GM12878 (cell line): ENCODE measurements around the gene PCID2. TPM values are rescaled to one million over a fixed set of nuclear protein-coding genes. Genes with fewer than 3 reads are reported as not detected.

ENCODE experiments used
- ATAC-seq: fragments of 200-7000 bp; cut with Tn5 transposase; 3 replicates; pipeline ENCODE4 v1.9.1; 2020; ENCODE audit warnings: mild to moderate bottlenecking, moderate library complexity
- BruUV-seq: library from RNA; stranded (reverse); fragments of 400-500 nt; replicated peaks from 2 replicates; lab custom pipeline; 2021; lab: Mats Ljungman, UMichigan
- CTCF ChIA-PET: fragments of 300-600 bp; sonication (Branson Sonifier 250); formaldehyde crosslinking; extraction: SDS; loops from one replicate; lab custom pipeline; 2021; ENCODE audit warnings: inconsistent platforms; lab: Yijun Ruan, JAX
- POLR2A ChIA-PET: fragments of 350-600 bp; formaldehyde crosslinking; extraction: SDS; loops from one replicate; lab custom pipeline; 2021; ENCODE audit warnings: inconsistent platforms; lab: Charles Lee
- RAD21 ChIA-PET: fragments of 300-600 bp; sonication (Branson Sonifier 250); formaldehyde crosslinking; loops from one replicate; lab custom pipeline; 2023; ENCODE audit warnings: antibody characterized with exemption; ENCODE audit not compliant: unreplicated experiment; lab: Charles Lee
- SMC1A ChIA-PET: fragments of 300-600 bp; sonication (Branson Sonifier 250); formaldehyde crosslinking; loops from one replicate; lab custom pipeline; 2023; ENCODE audit not compliant: unreplicated experiment, uncharacterized antibody; lab: Charles Lee
- DNase-seq: peaks from one replicate; pipeline ENCODE4 v3.0.0-alpha.2; 2011; ENCODE audit warnings: low read depth, low spot score
- FAIRE-seq: peaks from 3 replicates; lab custom pipeline; 2011; peaks lifted over from hg19 to GRCh38; lab: Jason Lieb, UNC
- H2AFZ ChIP-seq: 2 replicates; pipeline ENCODE4 v1.6.0; 2011; ENCODE audit warnings: low read depth, low read length, control low read depth; ENCODE audit not compliant: control insufficient read depth
- H3K27ac ChIP-seq: 2 replicates; pipeline ENCODE4 v1.5.1; 2011; ENCODE audit warnings: control low read depth; ENCODE audit not compliant: control insufficient read depth, insufficient read depth
- H3K27me3 ChIP-seq, 2 experiments: replicated peaks in 1 of 2; 2 replicates each; pipeline versions ENCODE4 v1.6.0 to v1.6.1; 2011; ENCODE audit warnings: low read length in 1 of 2; ENCODE audit not compliant: control insufficient read depth in 2 of 2, insufficient read depth in 2 of 2
- H3K36me3 ChIP-seq, 2 experiments: 2 replicates each; pipeline ENCODE4 v1.5.1; 2011; ENCODE audit warnings: low read length in 1 of 2; ENCODE audit not compliant: control insufficient read depth in 2 of 2, insufficient read depth in 2 of 2
- H3K4me1 ChIP-seq: 2 replicates; pipeline ENCODE4 v1.6.1; 2011; ENCODE audit warnings: mild to moderate bottlenecking, low read length, moderate library complexity, mixed read lengths; ENCODE audit not compliant: control insufficient read depth, insufficient read depth
- H3K4me2 ChIP-seq: 2 replicates; pipeline ENCODE4 v1.6.0; 2011; ENCODE audit warnings: control low read depth; ENCODE audit not compliant: control insufficient read depth, insufficient read depth
- H3K4me3 ChIP-seq: fragments of 200-600 bp; sonication (generic); 2 replicates; pipeline ENCODE4 v1.5.1; 2016
- H3K79me2 ChIP-seq: 2 replicates; pipeline ENCODE4 v1.6.0; 2011; ENCODE audit warnings: low read length; ENCODE audit not compliant: control insufficient read depth, insufficient read depth
- H3K9ac ChIP-seq: 2 replicates; pipeline ENCODE4 v1.8.0; 2011; ENCODE audit warnings: low read length, control low read depth, mixed read lengths; ENCODE audit not compliant: control insufficient read depth, insufficient read depth
- H3K9me3 ChIP-seq: replicated peaks from 3 replicates; pipeline ENCODE4 v1.5.1; 2011; ENCODE audit warnings: mild to moderate bottlenecking, low read length; ENCODE audit not compliant: control insufficient read depth, insufficient read depth
- H4K20me1 ChIP-seq: 2 replicates; pipeline ENCODE4 v1.6.0; 2011; ENCODE audit not compliant: control insufficient read depth, insufficient read depth
- BCL11A ChIP-seq: IDR thresholded peaks from 2 replicates; pipeline ENCODE4 v1.6.1; 2011; ENCODE audit warnings: low read depth, low read length
- CHD1 ChIP-seq: IDR thresholded peaks from 2 replicates; pipeline ENCODE4 v1.6.1; 2012; ENCODE audit warnings: low read depth, low read length, improper control_type of control experiment
- FOXK2 ChIP-seq: fragments of 450-650 bp; IDR thresholded peaks from 2 replicates; pipeline ENCODE4 v1.6.1; 2017; ENCODE audit warnings: mild to moderate bottlenecking, moderate library complexity
- GATAD2B ChIP-seq: fragments of 450-650 bp; conservative IDR thresholded peaks from 2 replicates; pipeline ENCODE4 v1.6.1; 2017; ENCODE audit warnings: low read depth, mild to moderate bottlenecking, moderate library complexity
- MTA3 ChIP-seq: IDR thresholded peaks from 2 replicates; pipeline ENCODE4 v1.6.1; 2012; ENCODE audit warnings: low read length, inconsistent platforms, borderline replicate concordance
- MXI1 ChIP-seq: fragments of 150-350 bp; IDR thresholded peaks from 2 replicates; pipeline ENCODE4 v1.6.1; 2011; ENCODE audit warnings: low read depth, mild to moderate bottlenecking, inconsistent platforms, low read length, improper control_type of control experiment
- NRF1 ChIP-seq: conservative IDR thresholded peaks from 2 replicates; pipeline ENCODE4 v1.6.1; 2011; ENCODE audit warnings: mild to moderate bottlenecking, low read depth, low read length, improper control_type of control experiment
- PAX8 ChIP-seq: fragments of 450-650 bp; IDR thresholded peaks from 2 replicates; pipeline ENCODE4 v1.6.1; 2017; ENCODE audit warnings: mild to moderate bottlenecking, moderate library complexity
- RFX5 ChIP-seq: IDR thresholded peaks from 2 replicates; pipeline ENCODE4 v1.6.1; 2011; ENCODE audit warnings: low read depth, low read length, improper control_type of control experiment
- SMC3 ChIP-seq: IDR thresholded peaks from 2 replicates; pipeline ENCODE4 v1.6.1; 2011; ENCODE audit warnings: low read length, improper control_type of control experiment, borderline replicate concordance
- ZBED1 ChIP-seq: IDR thresholded peaks from 2 replicates; pipeline ENCODE4 v1.6.1; 2016; ENCODE audit warnings: borderline replicate concordance
- ZNF274 ChIP-seq: IDR thresholded peaks from one replicate; pipeline ENCODE4 v1.8.0; 2011; ENCODE audit not compliant: insufficient read length, insufficient read depth
- WGBS: methylation state at CpG from one replicate; pipeline ENCODE4 v1.1.6; 2016; ENCODE audit warnings: low lambda C conversion rate; ENCODE audit not compliant: insufficient replicate concordance, insufficient coverage; ENCODE audit errors: missing lambda C conversion rate; 5-methylcytosine and 5-hydroxymethylcytosine counted together
- in situ Hi-C: fragments of 300-500 bp; cut with MboI; formaldehyde crosslinking; loops from 9 replicates; pipeline ENCODE4 v1.14.3; 2018; ENCODE audit warnings: mixed read lengths
- intact Hi-C: fragments of 100-400 bp; cut with micrococcal nuclease; formaldehyde crosslinking; loops from one replicate; pipeline ENCODE4 v1.14.2; 2022; ENCODE audit not compliant: unreplicated experiment
- polyA plus RNA-seq, 11 experiments: library from polyadenylated mRNA; depleted of rRNA in 4 of 11; unstranded in 6 of 11; stranded (reverse) in 5 of 11; fragments of >200 nt; fragmentation: Nextera tagmentation in 4 of 11; fragmentation: Illumina TruSeq in 1 of 11; extraction: Ambion mirVana in 4 of 11; extraction: Trizol in 1 of 11; gene quantifications; 1 replicate in 1 of 11; 2 replicates in 10 of 11; pipeline versions ENCODE4 v1.2.1 to v1.2.3, GENCODE V29; 2011 to 2016; ENCODE audit warnings: inconsistent platforms in 2 of 11, missing spikeins in 2 of 11, low read depth in 1 of 11
- total RNA-seq, 4 experiments: library from RNA; depleted of rRNA in 3 of 4; stranded (reverse); fragments of >200 nt in 3 of 4; fragmentation: Illumina TruSeq in 1 of 4; extraction: Trizol in 1 of 4; gene quantifications; 2 replicates each; pipeline versions ENCODE4 v1.2.1 to v1.2.3, GENCODE V29; 2013 to 2021
- TF ChIP-seq, protein P1 (sequence below): IDR thresholded peaks from 2 replicates; pipeline ENCODE4 v1.6.1; 2012; ENCODE audit warnings: low read depth, low read length, improper control_type of control experiment
- TF ChIP-seq, protein P2 (sequence below): fragments of 450-650 bp; IDR thresholded peaks from 2 replicates; pipeline ENCODE4 v1.6.1; 2017; ENCODE audit warnings: low read depth, mild to moderate bottlenecking, moderate library complexity

The PCID2 gene
- total and polyA plus RNA-seq, 10 of the 15 experiments (the other 5 are each of a cell fraction or from before 2014, with no cell fraction given), result 37.0 to 98.1 (median 58.3) TPM

- H3K4me1 ChIP-seq, result no peaks in the 10 kb centered on the region
- SMC1A ChIA-PET, result no interaction called here
- in situ Hi-C loops (no loop called here), intact Hi-C loops (loop anchor here (10.0 kb wide), 1 partner anchor 258 kb away; no protein-coding TSS in a partner anchor)
- no peak for ATAC-seq
- H2AFZ ChIP-seq, result no peak overlapping the region
- H3K27ac ChIP-seq, result no peak overlapping the region
- no peak overlapping the region for H3K4me2 ChIP-seq
- no peaks in the 10 kb centered on the region for H4K20me1 ChIP-seq
- no peak for FAIRE-seq
- CTCF ChIA-PET, result no interaction called here
- no peak overlapping the region for H3K4me3 ChIP-seq
- RAD21 ChIA-PET, result no interaction called here
- no peaks in the 10 kb centered on the region for H3K9me3 ChIP-seq
- no TSS peak for BruUV-seq
- 92% methylated on average over 4 of the region's 4 CpGs for WGBS
- H3K36me3 ChIP-seq, result peaks cover 0 to 7% of the 10 kb centered on the region in 2 experiments; a peak in 2 of 4 replicates
- no peaks in the 10 kb centered on the region for H3K27me3 ChIP-seq
- TF ChIP-seq FOXK2 (no peak), CHD1 (no peak), BCL11A (no peak), MTA3 (no peak), MXI1 (no peak), GATAD2B (no peak), PAX8 (no peak), RFX5 (no peak), NRF1 (no peak), SMC3 (no peak), ZBED1 (no peak), ZNF274 (no peak)
- TF ChIP-seq, protein P1, sequence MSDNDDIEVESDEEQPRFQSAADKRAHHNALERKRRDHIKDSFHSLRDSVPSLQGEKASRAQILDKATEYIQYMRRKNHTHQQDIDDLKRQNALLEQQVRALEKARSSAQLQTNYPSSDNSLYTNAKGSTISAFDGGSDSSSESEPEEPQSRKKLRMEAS, result no peak
- TF ChIP-seq, protein P2, sequence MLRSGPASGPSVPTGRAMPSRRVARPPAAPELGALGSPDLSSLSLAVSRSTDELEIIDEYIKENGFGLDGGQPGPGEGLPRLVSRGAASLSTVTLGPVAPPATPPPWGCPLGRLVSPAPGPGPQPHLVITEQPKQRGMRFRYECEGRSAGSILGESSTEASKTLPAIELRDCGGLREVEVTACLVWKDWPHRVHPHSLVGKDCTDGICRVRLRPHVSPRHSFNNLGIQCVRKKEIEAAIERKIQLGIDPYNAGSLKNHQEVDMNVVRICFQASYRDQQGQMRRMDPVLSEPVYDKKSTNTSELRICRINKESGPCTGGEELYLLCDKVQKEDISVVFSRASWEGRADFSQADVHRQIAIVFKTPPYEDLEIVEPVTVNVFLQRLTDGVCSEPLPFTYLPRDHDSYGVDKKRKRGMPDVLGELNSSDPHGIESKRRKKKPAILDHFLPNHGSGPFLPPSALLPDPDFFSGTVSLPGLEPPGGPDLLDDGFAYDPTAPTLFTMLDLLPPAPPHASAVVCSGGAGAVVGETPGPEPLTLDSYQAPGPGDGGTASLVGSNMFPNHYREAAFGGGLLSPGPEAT, result no peak
- POLR2A ChIA-PET, result no interaction called here
- peaks cover 38% of the 10 kb centered on the region for H3K79me2 ChIP-seq
- H3K9ac ChIP-seq, result no peak overlapping the region
- DNase-seq, result no peak
Measured at GRCh38 chr13:113202912-113203311, 5.6 kb downstream of the PCID2 start.
